ENCODE results near the gene CCDC73.

DNA sequence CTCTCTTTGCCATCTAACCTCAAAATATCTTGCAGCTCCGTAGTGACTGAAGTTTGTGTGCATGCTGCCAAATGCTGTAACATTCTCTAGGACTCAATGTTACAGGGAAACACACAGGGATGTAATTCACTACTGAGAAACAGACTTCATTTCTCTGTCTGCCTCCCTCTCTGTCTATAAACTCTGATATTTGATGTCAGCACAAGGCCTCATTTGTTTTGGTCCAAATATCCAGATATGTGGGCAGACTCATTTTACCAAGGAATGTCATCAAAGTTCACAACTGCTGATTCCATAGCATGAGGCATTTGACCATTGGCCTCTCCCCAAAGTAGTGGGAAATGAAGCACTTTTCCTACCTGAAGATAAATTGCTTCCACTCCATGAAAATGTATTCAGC is 32.8 kb upstream of the CCDC73 start:
- TF ChIP-seq CTCF (IDR thresholded peaks at IDR 0.05; ENCODE audit: insufficient read depth, low read length) (no peak), GABPA (IDR thresholded peaks at IDR 0.05; ENCODE audit: low read depth) (no peak), POLR2AphosphoS5 (IDR thresholded peaks at IDR 0.05; ENCODE audit: low read depth) (no peak), SPI1 (IDR thresholded peaks at IDR 0.05; ENCODE audit: borderline replicate concordance, low read depth) (no peak)
